Endothelial cell of umbilical vein (primary cell): ENCODE results near the gene JPH2. TPM values are rescaled to one million over a fixed set of nuclear protein-coding genes. Genes with fewer than 3 reads are reported as not detected.

Source experiments
- BruUV-seq: library from RNA; stranded (reverse); fragments of 400-500 nt; replicated peaks from 2 replicates; lab custom pipeline; 2021; lab: Mats Ljungman, UMichigan
- CTCF ChIA-PET: fragments of 300-600, 350-600 bp; sonication (Branson Sonifier 250); formaldehyde crosslinking; loops from one replicate; lab custom pipeline; 2021; ENCODE audit warnings: antibody characterized with exemption, inconsistent platforms; lab: Charles Lee
- POLR2A ChIA-PET: fragments of 300-600, 350-600 bp; sonication (Branson Sonifier 250); formaldehyde crosslinking; loops from one replicate; lab custom pipeline; 2021; ENCODE audit warnings: antibody characterized with exemption, inconsistent platforms; lab: Charles Lee
- DNase-seq: peaks from one replicate; pipeline ENCODE4 v3.0.0-alpha.2; 2011; ENCODE audit warnings: low read depth, low spot score
- FAIRE-seq: peaks from 2 replicates; lab custom pipeline; 2011; peaks lifted over from hg19 to GRCh38; lab: Jason Lieb, UNC
- H2AFZ ChIP-seq: 2 replicates; pipeline ENCODE4 v1.6.0; 2012; ENCODE audit warnings: low read depth, low read length, control low read depth, inconsistent platforms
- H3K27ac ChIP-seq: 2 replicates; pipeline ENCODE4 v1.5.1; 2011; ENCODE audit warnings: low read depth, mild to moderate bottlenecking, control low read depth, low read length, moderate library complexity; ENCODE audit not compliant: insufficient read depth
- H3K27me3 ChIP-seq, 2 experiments: 2 replicates each; pipeline versions ENCODE4 v1.6.0 to v1.6.1; 2011; ENCODE audit warnings: low read length in 2 of 2, mixed read lengths in 1 of 2; ENCODE audit not compliant: control insufficient read depth in 2 of 2, insufficient read depth in 2 of 2
- H3K36me3 ChIP-seq, 2 experiments: 2 replicates in 1 of 2; 3 replicates in 1 of 2; pipeline ENCODE4 v1.5.1; 2011; ENCODE audit warnings: low read length in 2 of 2, mild to moderate bottlenecking in 1 of 2, moderate library complexity in 1 of 2; ENCODE audit not compliant: control insufficient read depth in 2 of 2, insufficient read depth in 2 of 2; ENCODE audit errors: extremely low read depth in 1 of 2
- H3K4me1 ChIP-seq: 3 replicates; pipeline ENCODE4 v1.5.1; 2011; ENCODE audit warnings: mild to moderate bottlenecking, low read length; ENCODE audit not compliant: control insufficient read depth, insufficient read depth; ENCODE audit errors: extremely low read depth
- H3K4me2 ChIP-seq: 2 replicates; pipeline ENCODE4 v1.6.1; 2011; ENCODE audit warnings: low read length, control low read depth, mixed read lengths; ENCODE audit not compliant: insufficient read depth
- H3K4me3 ChIP-seq, 3 experiments: fragments of 200-600 bp in 1 of 3; sonication (generic), shearing (Covaris generic) in 1 of 3; replicated peaks in 1 of 3; 2 replicates each; pipeline ENCODE4 v1.5.1; 2011 to 2016; ENCODE audit warnings: control low read depth in 3 of 3, low read length in 3 of 3, mild to moderate bottlenecking in 2 of 3, inconsistent platforms in 1 of 3, low read depth in 1 of 3, moderate library complexity in 1 of 3; ENCODE audit not compliant: insufficient read depth in 1 of 3
- H3K79me2 ChIP-seq: 2 replicates; pipeline ENCODE4 v1.6.0; 2012; ENCODE audit warnings: low read length, inconsistent platforms; ENCODE audit not compliant: control insufficient read depth, insufficient read depth
- H3K9ac ChIP-seq: replicated peaks from 2 replicates; pipeline ENCODE3; 2011; ENCODE audit warnings: low read length, control low read depth; ENCODE audit not compliant: insufficient read depth; ENCODE audit errors: extremely low read depth
- H3K9me1 ChIP-seq: replicated peaks from 3 replicates; pipeline ENCODE4 v1.6.0; 2011; ENCODE audit warnings: mild to moderate bottlenecking, low read length; ENCODE audit not compliant: control insufficient read depth, insufficient read depth; ENCODE audit errors: extremely low read depth
- H3K9me3 ChIP-seq: replicated peaks from 2 replicates; pipeline ENCODE4 v1.5.1; 2012; ENCODE audit warnings: low read length, inconsistent platforms; ENCODE audit not compliant: control insufficient read depth, insufficient read depth
- H4K20me1 ChIP-seq: replicated peaks from 2 replicates; pipeline ENCODE3; 2011; ENCODE audit warnings: mild to moderate bottlenecking, low read length; ENCODE audit not compliant: control insufficient read depth, insufficient read depth; ENCODE audit errors: extremely low read depth
- EZH2 ChIP-seq: IDR thresholded peaks from 2 replicates; pipeline ENCODE4 v1.6.1; 2012; ENCODE audit warnings: borderline replicate concordance, low read depth, mild to moderate bottlenecking, moderate library complexity, low read length, inconsistent platforms; ENCODE audit not compliant: severe bottlenecking
- FOS ChIP-seq: IDR thresholded peaks from 2 replicates; pipeline ENCODE4 v1.6.1; 2011; ENCODE audit warnings: mild to moderate bottlenecking, low read length, moderate library complexity, borderline replicate concordance; ENCODE audit not compliant: insufficient read depth
- GATA2 ChIP-seq: IDR thresholded peaks from 2 replicates; pipeline ENCODE4 v1.7.0; 2011; ENCODE audit warnings: low read depth, mild to moderate bottlenecking, moderate library complexity, mixed read lengths, low read length; ENCODE audit not compliant: insufficient read length, insufficient read depth
- JUN ChIP-seq: IDR thresholded peaks from 2 replicates; pipeline ENCODE4 v1.6.1; 2011; ENCODE audit warnings: borderline replicate concordance, low read depth; ENCODE audit not compliant: insufficient read length, insufficient read depth
- MAX ChIP-seq: IDR thresholded peaks from 2 replicates; pipeline ENCODE4 v1.6.1; 2011; ENCODE audit not compliant: insufficient read depth, insufficient read length
- MYC ChIP-seq: IDR thresholded peaks from one replicate; pipeline ENCODE4 v1.6.1; 2011; ENCODE audit warnings: mild to moderate bottlenecking, low read depth, low read length
- POLR2A ChIP-seq: IDR thresholded peaks from 2 replicates; pipeline ENCODE4 v1.6.1; 2012; ENCODE audit warnings: low read depth, mild to moderate bottlenecking, control low read depth, low read length
- POLR2AphosphoS5 ChIP-seq: IDR thresholded peaks from 2 replicates; pipeline ENCODE4 v1.6.1; 2012; ENCODE audit warnings: low read depth, mild to moderate bottlenecking, control low read depth, low read length, moderate library complexity; ENCODE audit not compliant: insufficient read depth
- dilution Hi-C: fragments of 300-500 bp; cut with MboI; formaldehyde crosslinking; loops from one replicate; pipeline ENCODE4 v1.15.0; 2019; ENCODE audit warnings: low sequenced_read_pairs; ENCODE audit not compliant: extremely low pct_ligation_motif_present
- intact Hi-C: fragments of 100-400 bp; cut with micrococcal nuclease; formaldehyde crosslinking; loops from one replicate; pipeline ENCODE4 v1.10.0; 2022
- polyA plus RNA-seq, 4 experiments: library from polyadenylated mRNA; depleted of rRNA in 3 of 4; stranded (reverse) in 3 of 4; unstranded in 1 of 4; fragments of >200 nt; gene quantifications; 2 replicates each; pipeline versions ENCODE4 v1.2.1 to v1.2.3, GENCODE V29; 2011 to 2012; ENCODE audit warnings: missing spikeins in 1 of 4
- total RNA-seq: library from RNA; stranded (reverse); gene quantifications from 2 replicates; pipeline ENCODE4 v1.2.3, GENCODE V29; 2021
- TF ChIP-seq, protein P1 (sequence below), 2 donors: IDR thresholded peaks; 1 replicate in 1 of 2; 2 replicates in 1 of 2; pipeline ENCODE4 v1.5.1; 2011; ENCODE audit warnings: low read length in 2 of 2, mild to moderate bottlenecking in 2 of 2, moderate library complexity in 2 of 2, control low read depth in 1 of 2, inconsistent platforms in 1 of 2, low read depth in 1 of 2; ENCODE audit not compliant: insufficient read depth in 1 of 2; ENCODE audit errors: extremely low read depth in 1 of 2

The JPH2 gene
- total and polyA plus RNA-seq, 2 donors (not counting 3 experiments of a cell fraction or from before 2014, with no cell fraction given), result not detected

GRCh38 chr20:44218446-44218845, 31.5 kb upstream of the JPH2 start:
- H3K9ac ChIP-seq, result no peak overlapping the region
- H4K20me1 ChIP-seq, result no peaks in the 10 kb centered on the region
- BruUV-seq, result no TSS peak
- H3K9me3 ChIP-seq, result no peaks in the 10 kb centered on the region
- no peaks in the 10 kb centered on the region for H3K4me1 ChIP-seq
- no peak overlapping the region for H2AFZ ChIP-seq
- no peak for FAIRE-seq
- no peak for DNase-seq
- TF ChIP-seq MAX (no peak), GATA2 (no peak), JUN (no peak), POLR2AphosphoS5 (no peak), POLR2A (no peak), EZH2 (no peak), FOS (no peak), MYC (no peak)
- TF ChIP-seq, protein P1, sequence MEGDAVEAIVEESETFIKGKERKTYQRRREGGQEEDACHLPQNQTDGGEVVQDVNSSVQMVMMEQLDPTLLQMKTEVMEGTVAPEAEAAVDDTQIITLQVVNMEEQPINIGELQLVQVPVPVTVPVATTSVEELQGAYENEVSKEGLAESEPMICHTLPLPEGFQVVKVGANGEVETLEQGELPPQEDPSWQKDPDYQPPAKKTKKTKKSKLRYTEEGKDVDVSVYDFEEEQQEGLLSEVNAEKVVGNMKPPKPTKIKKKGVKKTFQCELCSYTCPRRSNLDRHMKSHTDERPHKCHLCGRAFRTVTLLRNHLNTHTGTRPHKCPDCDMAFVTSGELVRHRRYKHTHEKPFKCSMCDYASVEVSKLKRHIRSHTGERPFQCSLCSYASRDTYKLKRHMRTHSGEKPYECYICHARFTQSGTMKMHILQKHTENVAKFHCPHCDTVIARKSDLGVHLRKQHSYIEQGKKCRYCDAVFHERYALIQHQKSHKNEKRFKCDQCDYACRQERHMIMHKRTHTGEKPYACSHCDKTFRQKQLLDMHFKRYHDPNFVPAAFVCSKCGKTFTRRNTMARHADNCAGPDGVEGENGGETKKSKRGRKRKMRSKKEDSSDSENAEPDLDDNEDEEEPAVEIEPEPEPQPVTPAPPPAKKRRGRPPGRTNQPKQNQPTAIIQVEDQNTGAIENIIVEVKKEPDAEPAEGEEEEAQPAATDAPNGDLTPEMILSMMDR (IDR thresholded peaks at IDR 0.05; ENCODE audit: extremely low read depth in 1 of 2, insufficient read depth in 1 of 2, low read depth in 1 of 2, low read length in 2 of 2), result no peak
- H3K27me3 ChIP-seq, result no peaks in the 10 kb centered on the region
- dilution Hi-C loops (no loop called here), intact Hi-C loops (loop anchor here (10.0 kb wide), 1 partner anchor 264 kb away; no protein-coding TSS in a partner anchor)
- H3K27ac ChIP-seq, result no peak overlapping the region
- CTCF ChIA-PET, result interaction anchor here (0.6 to 9.7 kb wide), 10 partner anchors 29 to 465 kb away, joined by 3 to 199 read pairs (median 6); partner anchors contain the start of gene FITM2
- POLR2A ChIA-PET, result no interaction called here
- no peak overlapping the region for H3K4me3 ChIP-seq
- no peaks in the 10 kb centered on the region for H3K79me2 ChIP-seq
- peaks cover 0 to 1% of the 10 kb centered on the region in 2 experiments for H3K36me3 ChIP-seq
- H3K4me2 ChIP-seq, result no peak overlapping the region
- no peaks in the 10 kb centered on the region for H3K9me1 ChIP-seq
